HEK293T (cell line): ENCODE results near the gene CFAP54.

Source experiments
- LEF1 ChIP-seq: fragments of 450-650 bp; IDR thresholded peaks from 2 replicates; pipeline ENCODE4 v1.6.1; 2017; ENCODE audit warnings: mild to moderate bottlenecking, borderline replicate concordance
- SP1 ChIP-seq: fragments of 450-650 bp; IDR thresholded peaks from 2 replicates; pipeline ENCODE4 v1.6.1; 2017

- TF ChIP-seq SP1 (no peak), LEF1 (no peak)
Observed at GRCh38 chr12:96587691-96588090, 98.3 kb downstream of the CFAP54 start.
